CD4-positive, alpha-beta T cell treated with Interleukin-12 subunit alpha and Interleukin-12 subunit beta, for 1 hour (primary cell): ENCODE measurements around the gene ACTRT2.

Source experiments
- DNase-seq: peaks from one replicate; pipeline ENCODE4 v3.0.0-alpha.2; 2020

ACTRT2 gene

GRCh38 chr1:3033790-3034090 lies 12.5 kb downstream of the ACTRT2 start:
- DNase-seq = no peak

DNA sequence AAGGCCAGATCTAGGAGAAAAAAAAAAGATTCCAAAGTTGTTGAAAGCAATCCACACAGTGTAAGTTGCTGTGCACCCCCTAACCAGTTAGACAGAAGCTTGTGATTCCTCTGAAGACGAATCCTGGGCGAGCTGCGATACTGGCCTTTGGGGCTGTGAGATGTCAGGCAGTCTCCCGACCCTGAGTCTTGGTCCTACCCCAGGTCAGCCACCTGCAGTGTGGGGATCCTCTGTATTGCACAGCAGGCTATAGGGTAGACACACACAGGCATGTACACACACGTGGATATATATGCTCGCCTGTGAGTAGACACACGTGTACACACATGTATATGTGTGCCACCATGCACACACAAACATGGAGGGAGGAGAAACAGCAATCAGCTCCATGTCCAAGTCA lies 12.9 kb downstream of the ACTRT2 start:
- no peak for DNase-seq

DNA sequence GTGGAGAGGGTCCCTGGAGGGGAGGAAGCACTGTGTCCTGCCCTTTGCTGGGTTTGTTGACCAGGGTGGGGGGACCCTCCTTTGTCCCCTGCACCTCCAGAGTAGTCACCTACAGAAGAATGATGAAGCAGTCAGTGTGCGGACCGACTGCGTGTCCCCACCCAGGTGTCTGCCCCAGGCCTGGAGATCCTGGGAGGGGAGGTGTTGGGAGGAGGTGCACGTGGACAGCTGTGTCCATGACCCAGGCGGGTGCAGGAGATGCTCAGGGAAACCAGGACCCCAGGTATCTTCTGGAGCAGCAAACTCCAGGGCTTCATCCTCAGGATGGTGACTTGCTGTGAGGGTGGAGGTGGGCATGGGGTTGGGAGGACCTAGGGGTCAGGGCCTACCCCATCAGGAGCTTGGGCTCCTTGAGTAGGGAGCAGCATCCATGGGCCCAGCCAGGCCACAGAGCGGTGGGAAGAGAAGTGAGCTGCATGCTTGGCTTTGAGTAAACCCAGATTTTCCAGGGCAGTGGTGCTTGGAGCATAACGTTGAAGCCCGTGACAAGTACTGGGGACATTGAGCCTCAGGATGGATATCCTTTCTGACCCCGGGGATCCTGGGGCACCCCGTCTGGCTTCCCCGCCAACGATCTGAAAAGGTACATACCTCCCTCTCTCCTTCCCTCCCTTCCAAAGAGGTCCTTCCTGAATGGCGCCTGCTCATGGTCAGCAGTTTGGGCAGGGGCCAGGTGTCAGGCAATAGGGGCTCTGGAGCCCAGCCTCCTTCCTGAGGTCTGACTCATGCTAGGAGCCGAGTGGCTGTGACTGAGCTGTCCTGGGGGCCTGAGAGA lies 13.7 kb downstream of the ACTRT2 start:
- DNase-seq = no peak

DNA sequence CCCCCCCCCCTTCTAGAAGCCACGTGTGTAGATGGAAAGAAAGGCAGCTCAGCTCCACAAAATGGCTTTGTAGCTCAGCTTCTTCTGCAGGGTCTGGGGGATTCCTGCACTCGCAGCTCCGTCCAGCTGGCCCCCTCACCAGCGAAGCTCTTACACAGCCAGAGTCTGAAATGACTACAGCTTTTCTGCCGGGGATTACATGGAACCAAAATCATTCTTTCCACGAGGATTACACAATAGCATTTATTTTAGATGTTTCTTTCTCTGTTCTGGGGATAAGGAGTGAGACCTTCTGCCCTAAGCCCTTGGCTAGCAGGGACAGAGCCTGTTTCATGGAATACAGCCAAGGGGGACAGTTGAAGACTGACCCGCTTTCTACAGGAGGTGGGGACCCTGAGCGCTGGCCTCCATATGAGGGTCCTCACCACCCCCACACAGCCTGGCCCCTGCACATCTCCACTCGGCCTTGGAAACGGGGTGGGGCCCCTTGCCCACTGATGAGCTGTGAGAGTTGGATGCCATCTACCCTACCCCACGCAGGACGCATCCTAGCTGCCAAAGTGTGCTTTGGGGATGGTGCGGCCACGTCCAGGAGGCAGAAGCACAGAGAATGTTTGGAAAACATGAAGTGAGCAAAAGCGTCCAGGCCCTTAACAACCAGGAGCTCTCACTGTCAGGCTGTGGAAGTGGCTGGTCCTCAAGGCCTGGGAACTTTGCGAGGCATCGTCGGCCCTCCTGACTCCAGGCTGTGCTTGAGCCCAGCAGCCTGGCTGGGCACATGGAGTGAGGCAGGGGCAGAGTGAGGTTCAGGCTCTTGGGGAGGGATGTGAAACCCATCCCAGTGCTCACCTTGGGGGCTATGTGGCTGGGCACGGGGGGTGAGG lies 14.5 kb downstream of the ACTRT2 start:
- no peak for DNase-seq

- DNase-seq = no peak
Observed at GRCh38 chr1:3036447-3037280, 15.4 kb downstream of the ACTRT2 start.

DNA sequence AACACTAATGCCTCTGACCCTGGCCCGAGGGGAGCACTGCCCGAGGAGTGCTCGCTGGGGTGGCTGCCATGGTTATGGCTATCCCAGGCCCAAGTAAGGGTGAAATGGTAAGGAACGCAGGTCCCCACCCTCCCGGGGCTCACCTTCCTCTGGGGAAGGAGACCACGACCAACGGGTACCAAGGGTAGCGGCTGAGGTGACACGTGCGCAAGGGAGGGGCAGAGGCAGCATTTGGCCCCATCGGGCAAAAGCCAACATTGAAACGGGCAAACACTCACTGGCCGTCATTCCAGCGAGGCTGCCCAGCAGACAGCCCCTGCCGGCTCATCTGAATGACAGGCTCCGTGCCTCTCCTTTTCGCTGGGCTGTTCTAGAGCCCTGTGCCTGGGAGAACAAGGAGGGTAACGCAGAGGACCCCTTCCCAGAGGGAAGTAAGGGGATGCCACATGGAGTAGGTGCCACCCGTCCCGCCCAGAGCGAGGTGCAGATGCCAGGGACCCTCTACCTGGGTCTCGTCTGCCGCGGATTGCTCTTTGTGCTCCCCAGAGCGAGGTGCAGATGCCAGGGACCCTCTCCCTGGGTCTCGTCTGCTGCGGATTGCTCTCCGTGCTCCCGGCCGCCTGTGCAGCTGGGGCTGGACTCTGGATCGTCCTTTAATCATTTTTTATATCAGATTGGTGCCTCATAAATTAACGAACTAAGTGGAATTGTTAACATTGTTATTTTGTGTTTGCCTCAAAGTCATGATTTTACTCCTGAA lies 16.2 kb downstream of the ACTRT2 start:
- no peak for DNase-seq

DNA sequence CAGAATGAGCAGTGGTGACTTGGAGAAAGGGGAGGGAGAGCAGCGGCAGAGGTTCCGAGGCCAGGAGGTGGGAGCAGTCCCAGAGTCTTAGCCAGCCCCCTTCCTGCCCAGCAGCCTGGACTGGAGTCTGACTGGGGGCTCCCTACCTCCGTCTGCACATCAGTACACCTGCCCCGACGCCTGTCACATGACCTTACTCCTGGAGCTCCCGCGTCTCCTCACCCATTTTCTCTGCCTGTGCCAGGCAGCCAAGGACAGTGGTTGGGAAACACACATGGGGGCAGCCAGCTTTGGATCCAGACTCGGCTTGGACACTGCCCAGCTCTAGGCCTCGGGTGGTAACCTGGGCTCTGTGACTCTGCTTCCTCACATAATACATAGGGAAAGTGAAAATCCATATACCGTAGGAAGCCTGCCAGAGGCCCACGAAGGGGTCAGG lies 16.9 kb downstream of the ACTRT2 start:
- DNase-seq = no peak

GRCh38 chr1:3038571-3039181 lies 17.4 kb downstream of the ACTRT2 start:
- DNase-seq = no peak

DNA sequence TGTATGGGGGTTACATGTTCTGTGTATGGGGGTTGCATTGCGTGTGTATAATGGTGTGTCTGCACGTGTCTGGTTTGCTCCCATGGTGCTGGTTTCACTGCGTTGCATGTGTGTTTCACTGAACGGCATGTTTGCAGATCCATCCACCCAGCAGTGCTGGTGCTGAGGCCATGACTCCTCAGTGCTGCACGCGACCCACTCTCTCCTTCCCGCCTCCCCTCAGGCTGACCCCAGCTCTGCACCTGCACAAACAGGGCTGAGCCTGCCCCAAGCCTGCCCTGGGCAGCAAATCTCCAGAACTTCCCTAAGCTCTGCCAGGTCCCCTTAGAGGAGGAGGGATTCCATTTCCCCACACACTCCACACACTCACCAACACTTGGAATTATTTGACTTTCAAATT lies 18.7 kb downstream of the ACTRT2 start:
- DNase-seq = no peak

GRCh38 chr1:3042481-3042880 lies 21.2 kb downstream of the ACTRT2 start:
- no peak for DNase-seq

- no peak for DNase-seq
Observed at GRCh38 chr1:3049164-3049563, 27.9 kb downstream of the ACTRT2 start.

DNA sequence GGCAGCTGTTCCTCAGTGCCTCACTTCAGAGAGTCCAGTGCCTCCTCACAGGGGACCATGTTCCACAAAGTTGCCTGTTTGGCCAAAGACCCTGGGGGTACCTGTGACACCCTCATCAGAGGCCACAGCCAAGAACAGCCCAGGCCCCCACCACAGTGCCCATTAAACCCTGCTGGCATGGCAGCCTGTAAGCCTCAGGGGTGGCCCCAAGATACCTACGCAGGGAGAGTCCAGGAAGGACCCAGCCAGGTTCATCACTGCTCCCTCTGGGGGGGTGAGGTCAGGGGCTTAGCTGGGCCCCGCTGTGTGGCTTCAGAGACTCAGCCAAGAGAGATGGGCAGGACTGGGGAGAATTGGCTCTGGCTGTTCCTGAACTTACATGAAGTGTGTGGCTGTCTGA lies 28.6 kb downstream of the ACTRT2 start:
- no peak for DNase-seq

DNA sequence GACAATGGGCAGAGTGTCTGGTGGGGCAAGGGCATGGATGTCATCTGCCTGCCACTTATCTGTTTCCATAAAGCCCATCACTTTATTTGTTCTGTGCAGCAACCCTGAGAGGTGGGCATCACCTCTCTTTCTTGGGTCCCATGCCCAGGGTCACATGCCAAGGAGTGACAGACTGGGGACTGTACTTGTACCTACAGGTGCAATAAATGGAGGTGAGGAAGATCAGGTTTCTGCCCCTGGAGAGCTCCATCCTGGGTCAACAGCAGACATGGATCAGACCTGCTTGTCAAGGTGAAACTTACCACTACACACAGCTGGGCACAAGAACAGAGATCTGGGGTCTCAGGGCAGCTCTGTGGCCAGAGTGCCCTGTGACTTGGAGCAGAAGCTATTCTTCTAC lies 29.3 kb downstream of the ACTRT2 start:
- no peak for DNase-seq

DNA sequence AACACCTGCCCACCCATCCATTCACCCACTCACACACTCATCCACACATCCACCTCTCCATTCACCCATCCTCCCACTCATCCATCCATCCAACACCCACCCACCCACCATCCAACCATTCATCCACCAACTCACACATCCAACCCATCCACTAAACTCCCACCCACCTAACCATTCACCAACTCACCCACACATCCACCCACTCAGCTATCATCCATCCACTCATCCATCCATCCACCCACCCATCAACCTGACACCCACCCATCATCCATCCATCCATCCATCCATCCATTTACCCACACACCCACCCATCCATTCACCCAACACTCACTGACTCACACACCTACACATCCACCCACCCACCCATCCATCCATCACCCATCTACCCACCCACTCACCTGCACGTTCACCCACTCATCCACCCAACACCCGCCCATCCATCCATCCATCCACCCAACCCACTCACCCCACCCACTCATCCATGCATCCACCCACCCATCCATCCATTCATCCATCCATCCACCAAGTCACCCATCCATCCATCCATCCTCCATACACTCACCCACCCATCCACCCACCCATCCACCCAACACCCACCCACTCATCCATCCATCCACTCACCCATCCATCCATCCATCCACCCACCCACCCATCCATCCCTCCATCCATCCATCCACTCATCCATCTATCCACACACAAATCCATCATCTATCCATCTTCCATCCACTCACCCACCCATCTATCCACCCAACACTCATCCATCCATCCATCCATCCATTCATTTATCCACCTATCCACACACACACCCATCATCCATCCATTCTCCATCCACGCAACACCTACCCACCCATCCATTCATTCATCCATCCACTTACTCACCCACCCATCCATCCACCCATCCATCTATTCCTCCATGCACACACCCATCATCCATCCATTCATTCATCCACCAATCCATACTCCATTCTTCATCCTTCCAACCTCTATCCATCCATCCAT lies 30.3 kb downstream of the ACTRT2 start:
- no peak for DNase-seq

GRCh38 chr1:3052501-3052900 lies 31.2 kb downstream of the ACTRT2 start:
- DNase-seq = no peak

GRCh38 chr1:3053366-3053980 lies 32.2 kb downstream of the ACTRT2 start:
- DNase-seq = no peak

GRCh38 chr1:3053986-3054385 lies 32.7 kb downstream of the ACTRT2 start:
- DNase-seq = no peak

DNA sequence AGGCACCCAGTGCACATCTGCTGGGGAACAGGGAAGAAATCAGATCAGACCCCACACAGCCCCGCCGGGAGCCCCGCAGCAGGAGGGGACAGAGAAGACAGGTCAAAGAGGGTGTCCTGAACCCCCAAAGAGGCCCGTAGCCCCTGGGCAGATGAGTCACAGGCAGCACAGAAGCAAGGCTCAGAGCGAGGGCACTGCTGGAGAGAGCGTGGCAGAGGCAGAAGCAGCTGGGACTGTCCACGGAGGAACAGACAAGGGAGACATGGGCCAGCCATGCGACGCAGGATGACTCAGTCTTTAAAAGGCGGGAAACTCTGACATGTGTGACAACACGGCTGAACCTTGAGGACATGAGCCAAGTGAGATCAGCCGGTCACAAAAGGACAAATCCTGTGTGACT lies 33.2 kb downstream of the ACTRT2 start:
- no peak for DNase-seq

DNA sequence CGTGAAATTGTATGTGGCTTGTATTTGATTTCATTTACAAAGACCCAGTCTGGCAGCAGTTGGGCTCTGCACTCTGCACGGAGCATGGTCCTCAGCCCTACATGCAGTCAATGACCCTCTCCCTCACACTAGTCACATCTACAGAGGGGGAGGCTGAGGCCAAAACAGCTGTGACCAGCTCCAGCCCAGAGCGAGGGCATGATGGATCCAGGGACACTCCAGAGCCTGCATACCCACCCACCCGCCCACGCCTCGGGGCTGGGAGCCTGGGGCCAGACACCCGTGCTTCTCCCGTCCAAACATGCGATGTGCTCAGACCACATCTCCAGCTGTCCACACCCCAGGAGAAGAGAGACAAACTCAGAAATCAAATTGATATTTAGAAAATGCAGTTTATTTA lies 33.8 kb downstream of the ACTRT2 start:
- DNase-seq = no peak

GRCh38 chr1:3056641-3057040 lies 35.4 kb downstream of the ACTRT2 start:
- no peak for DNase-seq
